GM19239 (cell line): ENCODE data around the gene TAS2R7.
"Not testable (repeated sequence)": the region's sequence is repeated elsewhere in the genome, so short reads cannot be mapped to it uniquely, and the experiment has no call there.

Experiments
- DNase-seq: peaks from one replicate; pipeline ENCODE4 v3.0.0; 2011; ENCODE audit warnings: low spot score; ENCODE audit not compliant: insufficient read length
- FAIRE-seq: peaks from 2 replicates; lab custom pipeline; 2011; peaks lifted over from hg19 to GRCh38; lab: Jason Lieb, UNC

TAS2R7 gene

DNA sequence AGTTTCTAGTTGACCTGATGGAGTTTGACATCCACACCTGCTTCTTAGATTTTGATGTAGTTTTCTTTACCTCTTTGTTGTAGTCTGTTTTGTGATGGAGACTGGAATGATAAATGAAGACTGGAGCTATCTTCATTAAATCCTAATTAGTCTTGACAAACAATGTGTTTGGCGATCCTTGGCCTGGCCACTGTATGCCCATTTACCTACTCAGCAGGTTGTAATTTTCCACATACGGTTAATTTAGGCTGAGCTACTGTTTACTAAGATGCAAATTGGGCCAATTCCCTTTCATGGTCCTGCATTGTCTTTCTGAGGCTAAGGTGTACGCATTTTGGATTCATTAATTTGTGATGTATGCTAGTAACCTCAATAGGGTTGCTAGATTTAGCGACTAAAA, at the start of gene TAS2R7:
TAS2R7 (minus strand) TSS at position 41 of the 400 bp plus-strand sequence. CDS start 57 bp downstream, outside the sequence.
- FAIRE-seq = no peak
- no peak for DNase-seq

- no peak for FAIRE-seq
- DNase-seq = no peak
Measured at GRCh38 chr12:10851243-10851858, 48.9 kb upstream of the TAS2R7 start.

DNA sequence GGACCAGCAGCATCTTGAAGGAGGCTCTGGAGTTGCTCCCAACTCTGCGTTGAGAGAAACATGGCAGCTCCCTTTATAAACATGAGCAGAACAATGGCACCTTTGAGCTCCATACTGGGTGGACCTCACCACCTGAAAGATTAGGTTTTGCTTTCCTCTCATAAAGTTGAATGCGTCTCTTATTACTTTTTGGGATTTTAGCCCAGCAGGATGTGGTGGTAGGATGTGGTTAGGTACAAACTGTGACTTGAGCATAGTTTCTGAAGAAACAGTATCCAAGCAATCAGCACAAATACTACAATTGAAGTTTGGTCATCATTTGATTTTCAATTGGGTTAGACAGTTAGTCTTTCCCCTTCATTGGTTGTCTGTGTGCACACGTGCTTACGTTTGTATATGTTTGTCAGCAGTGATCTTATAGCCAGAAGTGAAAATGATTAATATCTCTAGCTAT, 47.0 kb upstream of the TAS2R7 start, which contains the start of gene PRR4:
PRR4 (minus strand) TSS at position 51 of the 454 bp plus-strand sequence; CDS start at position 13, 38 bp downstream.
- no peak for FAIRE-seq
- no peak for DNase-seq

DNA sequence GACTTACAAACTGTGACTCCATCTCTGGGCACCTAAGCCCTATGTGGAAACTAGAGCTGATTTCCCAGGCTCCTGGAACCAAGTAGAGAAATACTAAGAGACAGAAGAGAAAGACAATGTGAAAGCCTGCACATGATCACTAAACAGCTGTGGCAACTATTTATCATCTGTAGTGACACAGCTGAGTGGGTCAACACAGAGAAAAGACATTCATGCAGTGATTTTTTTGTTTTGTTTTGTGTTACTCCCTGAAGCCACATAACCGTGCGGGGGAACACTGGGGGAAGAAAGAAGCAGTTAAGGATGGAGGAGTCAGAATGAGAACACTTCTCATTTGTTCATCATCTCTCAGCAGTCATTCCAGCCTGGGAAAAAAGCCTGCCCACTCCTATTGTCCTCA, 45.3 kb upstream of the TAS2R7 start:
- DNase-seq (no peak), FAIRE-seq (no peak)

GRCh38 chr12:10842862-10843261, 40.4 kb upstream of the TAS2R7 start:
- FAIRE-seq (no peak), DNase-seq (no peak)

DNA sequence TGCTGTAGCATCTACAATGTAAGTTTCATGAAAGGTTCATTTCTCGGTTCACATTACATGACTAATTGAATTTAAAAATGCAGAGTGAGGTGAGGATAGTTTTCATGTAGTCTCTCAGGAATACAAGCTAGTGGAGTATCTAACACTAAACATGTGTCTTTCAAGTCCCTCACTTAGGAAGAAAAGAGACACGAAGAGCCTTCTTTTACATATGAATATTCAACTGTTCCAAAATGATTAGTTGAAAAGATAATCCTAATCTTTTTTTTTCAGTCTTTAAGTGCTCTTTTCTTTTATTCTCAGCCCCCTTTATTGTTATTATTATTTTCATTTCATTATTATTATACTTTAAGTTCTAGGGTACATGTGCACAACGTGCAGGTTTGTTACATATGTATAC, 36.0 kb upstream of the TAS2R7 start:
- FAIRE-seq = no peak
- DNase-seq = no peak

DNA sequence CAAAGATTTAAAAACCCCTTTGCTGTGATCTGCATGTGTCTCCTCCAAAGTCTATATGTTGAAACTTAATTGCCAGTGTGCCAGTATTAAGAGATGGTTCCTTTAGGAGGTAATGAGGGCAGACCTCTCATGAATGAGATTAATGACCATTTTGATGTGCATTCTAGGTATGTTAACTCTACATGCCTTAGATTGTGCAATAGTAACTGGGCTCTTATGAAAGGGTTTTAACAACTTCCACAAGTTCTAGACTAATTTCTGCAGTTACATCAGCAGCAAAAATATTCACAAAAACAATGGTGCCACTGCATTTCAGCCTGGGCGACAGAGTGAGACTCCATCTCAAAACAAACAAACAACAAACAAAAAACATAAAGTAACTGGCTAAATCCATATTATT, 27.6 kb upstream of the TAS2R7 start:
- no peak for FAIRE-seq
- no peak for DNase-seq

DNA sequence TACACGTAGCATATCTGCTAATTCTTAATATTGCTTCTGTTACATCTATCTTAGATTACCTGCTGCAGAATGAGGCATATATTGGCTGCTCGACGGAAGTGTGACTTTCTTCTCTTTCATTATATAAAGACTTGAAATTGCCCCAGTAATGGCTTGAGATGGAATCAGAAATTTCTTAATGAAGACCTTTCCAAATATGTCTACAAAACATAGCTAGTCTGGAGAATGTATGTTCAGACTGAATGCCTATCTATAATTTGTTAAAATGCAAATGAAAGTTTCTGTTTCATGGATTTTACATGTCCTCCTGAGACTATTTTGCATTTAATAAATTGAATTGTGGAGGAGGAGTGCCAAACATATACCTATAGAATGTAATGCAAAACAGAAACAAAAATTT, 23.8 kb upstream of the TAS2R7 start, which contains the start of gene TAS2R10:
TAS2R10 (minus strand) TSS at position 101 of the 400 bp plus-strand sequence; CDS start at position 12, 89 bp downstream.
- DNase-seq (no peak), FAIRE-seq (no peak)

GRCh38 chr12:10824957-10825356, 22.5 kb upstream of the TAS2R7 start:
- DNase-seq (no peak), FAIRE-seq (no peak)

- DNase-seq (no peak), FAIRE-seq (no peak)
Measured at GRCh38 chr12:10811883-10812536, 9.6 kb upstream of the TAS2R7 start.

- FAIRE-seq (no peak), DNase-seq (no peak)
Measured at GRCh38 chr12:10810068-10810467, 7.6 kb upstream of the TAS2R7 start, which contains the start of gene TAS2R9. Gene TAS2R9 (minus strand): TSS chr12:10810168. CDS start chr12:10810075, 93 bp downstream.

- DNase-seq (no peak), FAIRE-seq (no peak)
Measured at GRCh38 chr12:10807186-10807585, 4.8 kb upstream of the TAS2R7 start, which contains the start of gene TAS2R8. Gene TAS2R8 (minus strand): TSS chr12:10807286. CDS start chr12:10806980, 306 bp downstream.

DNA sequence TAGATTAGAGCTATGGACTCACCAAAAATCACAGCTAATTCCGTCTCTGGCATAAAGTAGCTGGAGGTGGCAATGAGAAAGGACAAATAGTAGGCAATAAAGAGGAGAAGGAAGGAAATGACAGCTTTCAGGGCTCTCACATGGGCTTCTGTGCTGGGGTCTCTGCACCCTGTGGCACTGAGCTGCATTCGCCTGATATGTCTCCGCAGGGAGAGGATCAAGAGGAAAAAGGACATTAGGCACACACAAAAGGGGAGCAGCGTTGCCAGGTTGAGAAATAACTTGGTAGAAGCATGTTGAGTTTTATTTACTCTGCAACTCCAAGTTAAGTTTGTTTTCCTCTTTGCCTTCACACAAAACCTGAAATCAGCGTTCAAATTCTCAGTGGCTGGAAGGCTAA, 686 bp downstream of the TAS2R7 start:
- DNase-seq (no peak), FAIRE-seq (no peak)

- FAIRE-seq (no peak), DNase-seq (no peak)
Measured at GRCh38 chr12:10794222-10794621, 8.2 kb downstream of the TAS2R7 start.

GRCh38 chr12:10791769-10792168, 10.7 kb downstream of the TAS2R7 start:
- FAIRE-seq, DNase-seq: not testable (repeated sequence)

DNA sequence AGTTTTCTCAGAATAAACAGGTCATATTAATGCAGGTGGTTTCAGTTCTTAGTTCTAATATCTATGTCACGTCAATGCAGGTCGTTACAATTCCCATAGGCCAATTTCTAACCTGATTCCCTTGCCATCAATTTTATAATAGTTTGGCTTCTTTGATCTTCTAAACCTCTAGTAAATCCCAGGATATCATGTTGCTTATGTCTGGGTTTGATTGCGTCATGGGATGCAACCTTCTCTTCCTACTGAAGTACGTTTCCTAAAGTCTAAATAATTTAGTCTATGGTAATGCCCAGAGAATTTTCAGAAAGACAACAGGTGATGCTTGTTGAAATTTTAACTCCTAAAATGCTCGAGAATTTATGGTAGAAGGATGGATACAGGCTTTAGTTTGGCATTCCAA, 19.2 kb downstream of the TAS2R7 start:
- FAIRE-seq (no peak), DNase-seq (no peak)

- FAIRE-seq (no peak), DNase-seq (no peak)
Measured at GRCh38 chr12:10779103-10779502, 23.3 kb downstream of the TAS2R7 start.

- FAIRE-seq = no peak
Measured at GRCh38 chr12:10771132-10771733, 31.2 kb downstream of the TAS2R7 start.

DNA sequence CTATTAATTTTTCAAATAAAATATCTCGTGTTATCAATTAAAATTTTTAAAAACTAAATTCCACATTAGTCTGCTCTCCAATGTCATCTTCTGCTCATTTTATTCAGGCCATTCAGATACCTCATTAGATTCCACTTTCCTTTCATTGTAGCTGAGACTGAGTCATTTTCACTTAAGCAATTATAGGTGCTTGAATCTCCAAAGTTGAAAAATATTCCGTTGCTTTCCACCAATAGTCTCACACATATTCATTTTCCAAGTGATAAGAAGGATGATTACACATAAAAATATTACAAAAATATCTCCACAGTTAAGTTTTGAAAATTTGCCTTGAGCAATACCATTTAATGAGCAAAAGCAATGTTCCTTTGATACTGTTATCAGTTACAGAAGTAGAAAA, 42.8 kb downstream of the TAS2R7 start:
- no peak for DNase-seq
- FAIRE-seq = no peak

More at GRCh38 chr12:10771132-10771733, 31.2 kb downstream of the TAS2R7 start:
- no peak for DNase-seq

DNA sequence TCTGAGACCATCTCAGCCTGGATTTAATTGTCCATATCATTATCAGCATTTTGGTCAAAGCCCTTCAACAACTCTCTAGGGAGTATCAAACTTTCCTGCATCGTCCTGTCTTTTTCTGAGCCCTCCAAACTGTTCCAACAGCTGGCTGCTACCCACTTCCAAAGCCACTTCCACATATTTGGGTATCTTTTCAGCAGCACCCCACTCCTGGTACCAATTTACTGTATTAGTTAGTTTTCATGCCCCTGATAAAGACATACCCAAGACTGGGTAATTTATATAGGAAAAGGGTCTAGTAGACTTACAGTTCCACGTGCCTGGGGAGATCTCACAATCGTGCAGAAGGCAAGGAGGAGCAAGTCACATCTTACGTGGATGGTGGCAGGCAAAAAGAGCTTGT, 46.2 kb downstream of the TAS2R7 start:
- FAIRE-seq (no peak), DNase-seq (no peak)

- FAIRE-seq (no peak), DNase-seq (no peak)
Measured at GRCh38 chr12:10753059-10753458, 49.4 kb downstream of the TAS2R7 start.
